Fibroblast of skin of right quadriceps (primary cell): ENCODE data around the gene NNMT.

ENCODE experiments used
- DNase-seq: peaks from one replicate; pipeline ENCODE4 v3.0.0-alpha.2; 2013

The NNMT gene

GRCh38 chr11:114263513-114264170 lies 32.6 kb upstream of the NNMT start:
- no peak for DNase-seq

GRCh38 chr11:114264381-114264780 lies 31.8 kb upstream of the NNMT start:
- no peak for DNase-seq

GRCh38 chr11:114265122-114265878 lies 30.9 kb upstream of the NNMT start:
- DNase-seq, result no peak

GRCh38 chr11:114269498-114269897 lies 26.7 kb upstream of the NNMT start:
- no peak for DNase-seq

GRCh38 chr11:114270531-114271270 lies 25.5 kb upstream of the NNMT start:
- DNase-seq, result no peak

GRCh38 chr11:114271316-114271715 lies 24.9 kb upstream of the NNMT start:
- DNase-seq, result no peak

GRCh38 chr11:114272311-114272710 lies 23.9 kb upstream of the NNMT start:
- no peak for DNase-seq

GRCh38 chr11:114273071-114273470 lies 23.1 kb upstream of the NNMT start:
- DNase-seq, result no peak

- DNase-seq, result no peak
Measured at GRCh38 chr11:114273890-114274635, 22.1 kb upstream of the NNMT start.

GRCh38 chr11:114274637-114275036 lies 21.6 kb upstream of the NNMT start:
- DNase-seq, result no peak

- no peak for DNase-seq
Measured at GRCh38 chr11:114275280-114275679, 20.9 kb upstream of the NNMT start.

GRCh38 chr11:114276077-114276476 lies 20.1 kb upstream of the NNMT start:
- no peak for DNase-seq

GRCh38 chr11:114277637-114278341 lies 18.4 kb upstream of the NNMT start:
- no peak for DNase-seq

- DNase-seq, result no peak
Measured at GRCh38 chr11:114278342-114279065, 17.7 kb upstream of the NNMT start.

- peak; percentile 42 for DNase-seq
Measured at GRCh38 chr11:114279792-114280546, 16.2 kb upstream of the NNMT start.

- peak; percentile 86 for DNase-seq
Measured at GRCh38 chr11:114280696-114281095, 15.5 kb upstream of the NNMT start.

- no peak for DNase-seq
Measured at GRCh38 chr11:114281388-114281956, 14.7 kb upstream of the NNMT start.

GRCh38 chr11:114282488-114282887 lies 13.7 kb upstream of the NNMT start:
- DNase-seq, result no peak

- no peak for DNase-seq
Measured at GRCh38 chr11:114283422-114283821, 12.8 kb upstream of the NNMT start.

GRCh38 chr11:114284021-114284420 lies 12.2 kb upstream of the NNMT start:
- no peak for DNase-seq

GRCh38 chr11:114284914-114285313 lies 11.3 kb upstream of the NNMT start:
- DNase-seq, result no peak
